HUES6 (cell line): ENCODE results near the gene MYH1.

Source experiments
- H3K27ac ChIP-seq: 2 replicates; pipeline ENCODE4 v1.7.0; 2013; ENCODE audit warnings: low read depth, mild to moderate bottlenecking, low read length, inconsistent platforms
- H3K27me3 ChIP-seq: 2 replicates; pipeline ENCODE4 v1.6.1; 2013; ENCODE audit warnings: low read length; ENCODE audit not compliant: control insufficient read depth, insufficient read depth
- H3K36me3 ChIP-seq: 2 replicates; pipeline ENCODE4 v1.6.1; 2013; ENCODE audit warnings: low read length; ENCODE audit not compliant: control insufficient read depth, insufficient read depth
- H3K4me1 ChIP-seq: 2 replicates; pipeline ENCODE4 v1.6.1; 2013; ENCODE audit warnings: low read length; ENCODE audit not compliant: control insufficient read depth, insufficient read depth
- H3K4me3 ChIP-seq: 2 replicates; pipeline ENCODE4 v1.5.1; 2013; ENCODE audit warnings: low read depth, low read length
- H3K9ac ChIP-seq: one replicate; pipeline ENCODE4 v1.6.1; 2013; ENCODE audit warnings: mild to moderate bottlenecking, low read length
- H3K9me3 ChIP-seq: 2 replicates; pipeline ENCODE4 v1.6.1; 2013; ENCODE audit warnings: low read depth, low read length; ENCODE audit not compliant: control insufficient read depth, insufficient read depth

Gene MYH1

GRCh38 chr17:10532026-10532425, 13.7 kb upstream of the MYH1 start:
- Histone ChIP-seq H3K4me1 (no peaks in the 10 kb centered on the region), H3K36me3 (no peaks in the 10 kb centered on the region), H3K9me3 (no peaks in the 10 kb centered on the region), H3K27ac (no peak overlapping the region), H3K4me3 (no peak overlapping the region), H3K9ac (no peak overlapping the region), H3K27me3 (no peaks in the 10 kb centered on the region)

GRCh38 chr17:10527419-10527818, 9.1 kb upstream of the MYH1 start:
- Histone ChIP-seq H3K27ac (no peak overlapping the region), H3K4me1 (no peaks in the 10 kb centered on the region), H3K27me3 (no peaks in the 10 kb centered on the region), H3K36me3 (no peaks in the 10 kb centered on the region), H3K9ac (no peak overlapping the region), H3K9me3 (no peaks in the 10 kb centered on the region), H3K4me3 (no peak overlapping the region)

GRCh38 chr17:10526517-10526916, 8.2 kb upstream of the MYH1 start:
- no peaks in the 10 kb centered on the region for H3K27me3 ChIP-seq
- no peak overlapping the region for H3K9ac ChIP-seq
- no peaks in the 10 kb centered on the region for H3K36me3 ChIP-seq
- H3K4me1 ChIP-seq, result no peaks in the 10 kb centered on the region
- no peaks in the 10 kb centered on the region for H3K9me3 ChIP-seq
- no peak overlapping the region for H3K4me3 ChIP-seq
- H3K27ac ChIP-seq, result no peak overlapping the region

DNA sequence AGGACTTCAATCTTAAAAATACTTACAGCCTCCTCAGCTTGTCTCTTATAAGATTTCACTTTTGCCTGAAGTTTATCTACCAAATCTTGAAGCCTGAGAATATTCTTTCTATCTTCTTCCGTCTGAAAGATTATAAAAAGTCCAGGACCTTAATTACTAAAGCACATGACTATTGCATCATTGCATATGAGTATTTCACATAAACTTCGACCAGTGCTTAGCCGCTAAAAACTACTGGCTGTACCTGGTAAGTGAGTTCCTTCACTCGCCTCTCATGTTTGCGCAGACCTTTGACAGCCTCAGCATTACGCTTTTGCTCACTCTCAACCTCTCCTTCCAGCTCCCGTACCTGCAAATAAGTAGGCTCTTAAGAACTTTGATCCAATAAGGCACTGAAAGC, 4.7 kb upstream of the MYH1 start:
- no peak overlapping the region for H3K27ac ChIP-seq
- H3K4me3 ChIP-seq, result no peak overlapping the region
- H3K9me3 ChIP-seq, result no peaks in the 10 kb centered on the region
- H3K9ac ChIP-seq, result no peak overlapping the region
- H3K36me3 ChIP-seq, result no peaks in the 10 kb centered on the region
- no peaks in the 10 kb centered on the region for H3K27me3 ChIP-seq
- no peaks in the 10 kb centered on the region for H3K4me1 ChIP-seq

DNA sequence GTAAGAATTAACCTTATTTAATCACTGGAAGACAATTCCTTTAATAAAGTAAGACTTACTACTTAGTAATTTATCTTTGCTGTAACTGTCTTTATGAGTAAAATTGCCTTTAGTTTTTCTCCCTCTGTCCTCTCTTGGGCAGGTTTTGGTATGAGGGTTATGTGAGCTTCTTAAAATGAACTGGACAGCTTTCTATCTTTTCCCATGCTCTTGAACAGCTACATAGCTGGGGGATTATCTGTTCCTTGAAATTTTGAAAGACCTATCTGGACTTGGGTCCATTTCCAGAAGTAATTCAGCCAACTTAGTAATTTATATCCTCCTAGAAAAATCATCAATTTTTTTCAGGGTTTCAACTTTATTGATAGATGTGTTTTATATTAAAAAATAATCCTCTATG, 3.6 kb upstream of the MYH1 start:
- H3K27me3 ChIP-seq, result no peaks in the 10 kb centered on the region
- H3K9me3 ChIP-seq, result no peaks in the 10 kb centered on the region
- H3K4me1 ChIP-seq, result no peaks in the 10 kb centered on the region
- no peak overlapping the region for H3K27ac ChIP-seq
- H3K36me3 ChIP-seq, result no peaks in the 10 kb centered on the region
- no peak overlapping the region for H3K9ac ChIP-seq
- H3K4me3 ChIP-seq, result no peak overlapping the region

- Histone ChIP-seq H3K9me3 (no peaks in the 10 kb centered on the region), H3K27me3 (no peaks in the 10 kb centered on the region), H3K36me3 (no peaks in the 10 kb centered on the region), H3K4me3 (no peak overlapping the region), H3K4me1 (no peaks in the 10 kb centered on the region), H3K9ac (no peak overlapping the region), H3K27ac (no peak overlapping the region)
Observed at GRCh38 chr17:10516638-10517037, 1.7 kb downstream of the MYH1 start.

GRCh38 chr17:10516065-10516464, 2.3 kb downstream of the MYH1 start:
- no peak overlapping the region for H3K4me3 ChIP-seq
- no peak overlapping the region for H3K9ac ChIP-seq
- H3K4me1 ChIP-seq, result no peaks in the 10 kb centered on the region
- no peaks in the 10 kb centered on the region for H3K36me3 ChIP-seq
- no peaks in the 10 kb centered on the region for H3K27me3 ChIP-seq
- H3K27ac ChIP-seq, result no peak overlapping the region
- H3K9me3 ChIP-seq, result no peaks in the 10 kb centered on the region

GRCh38 chr17:10513299-10514067, 4.9 kb downstream of the MYH1 start:
- Histone ChIP-seq H3K36me3 (no peaks in the 10 kb centered on the region), H3K9ac (no peak overlapping the region), H3K27me3 (no peaks in the 10 kb centered on the region), H3K4me1 (no peaks in the 10 kb centered on the region; the same call in 1 of the 2 replicates), H3K4me3 (no peak overlapping the region), H3K9me3 (no peaks in the 10 kb centered on the region), H3K27ac (no peak overlapping the region)

DNA sequence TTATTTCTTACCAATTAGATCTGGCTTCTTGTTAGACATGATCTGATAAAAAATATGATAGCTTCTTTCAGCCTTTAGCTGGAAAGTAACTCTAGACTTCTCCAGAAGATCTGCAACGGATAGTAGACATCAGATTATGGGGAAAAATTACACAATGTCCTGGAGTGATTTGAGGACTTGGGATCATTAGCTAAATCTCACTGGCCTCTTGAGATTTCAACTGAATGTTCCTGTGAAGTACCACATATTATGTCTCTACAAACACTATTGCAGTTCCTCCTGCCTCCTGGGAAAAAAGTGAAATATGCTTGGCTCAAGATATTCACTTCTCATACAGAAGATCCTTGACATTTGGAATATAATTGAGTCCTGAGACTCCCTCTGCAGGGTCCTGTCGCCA, 5.5 kb downstream of the MYH1 start:
- Histone ChIP-seq H3K9ac (no peak overlapping the region), H3K9me3 (no peaks in the 10 kb centered on the region), H3K27ac (no peak overlapping the region), H3K4me3 (no peak overlapping the region), H3K27me3 (no peaks in the 10 kb centered on the region), H3K36me3 (no peaks in the 10 kb centered on the region), H3K4me1 (no peaks in the 10 kb centered on the region; the same call in 1 of the 2 replicates)

GRCh38 chr17:10499950-10500349, 18.4 kb downstream of the MYH1 start:
- Histone ChIP-seq H3K9ac (no peak overlapping the region), H3K36me3 (no peaks in the 10 kb centered on the region), H3K27ac (no peak overlapping the region), H3K9me3 (no peaks in the 10 kb centered on the region), H3K27me3 (no peaks in the 10 kb centered on the region), H3K4me1 (peaks cover 6% of the 10 kb centered on the region; the same call in 1 of the 2 replicates), H3K4me3 (no peak overlapping the region)

DNA sequence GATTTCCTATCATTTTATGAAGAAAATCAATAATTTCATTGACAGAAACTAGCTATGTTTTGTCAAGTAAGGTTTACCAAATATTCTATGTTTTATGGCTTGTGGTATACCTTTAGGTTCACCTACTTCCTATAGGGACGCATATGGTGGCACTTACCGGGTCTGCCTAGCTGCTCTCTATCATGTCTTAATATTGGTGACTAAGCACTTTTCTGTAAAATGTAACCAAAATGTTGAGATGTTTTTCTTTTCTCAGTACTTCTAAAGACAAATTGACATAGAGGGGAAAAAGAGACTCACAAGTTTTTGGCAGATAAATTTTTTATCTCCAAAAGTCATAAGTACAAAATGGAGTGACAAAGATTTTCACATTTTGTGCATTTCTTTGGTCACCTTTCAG, 26.3 kb downstream of the MYH1 start:
- no peaks in the 10 kb centered on the region for H3K36me3 ChIP-seq
- no peak overlapping the region for H3K9ac ChIP-seq
- H3K9me3 ChIP-seq, result peaks cover 10% of the 10 kb centered on the region
- H3K27ac ChIP-seq, result no peak overlapping the region
- H3K4me1 ChIP-seq, result no peaks in the 10 kb centered on the region
- H3K27me3 ChIP-seq, result no peaks in the 10 kb centered on the region
- no peak overlapping the region for H3K4me3 ChIP-seq
